ENCODE data around the gene YTHDF2.

Gene YTHDF2

GRCh38 chr1:28803662-28804061, 66.9 kb downstream of the YTHDF2 start:
- no peak for DNase-seq

- no peak for DNase-seq
Observed at GRCh38 chr1:28804071-28804470, 67.3 kb downstream of the YTHDF2 start.

- no peak for DNase-seq
Observed at GRCh38 chr1:28807046-28807445, 70.3 kb downstream of the YTHDF2 start.

- DNase-seq: no peak
Observed at GRCh38 chr1:28807986-28808385, 71.2 kb downstream of the YTHDF2 start.

GRCh38 chr1:28811369-28811765, 74.6 kb downstream of the YTHDF2 start:
- DNase-seq: no peak

- DNase-seq: no peak
Observed at GRCh38 chr1:28811766-28812668, 75.3 kb downstream of the YTHDF2 start, which contains the start of gene OPRD1. OPRD1 (plus strand) TSS chr1:28812170; CDS start chr1:28812384, 214 bp downstream.

- no peak for DNase-seq
Observed at GRCh38 chr1:28812669-28813468, 76.1 kb downstream of the YTHDF2 start.

- DNase-seq: no peak
Observed at GRCh38 chr1:28813931-28814465, 77.3 kb downstream of the YTHDF2 start.

GRCh38 chr1:28815533-28816185, 78.9 kb downstream of the YTHDF2 start:
- no peak for DNase-seq

- DNase-seq: no peak
Observed at GRCh38 chr1:28817133-28817532, 80.4 kb downstream of the YTHDF2 start.

GRCh38 chr1:28819020-28819419, 82.3 kb downstream of the YTHDF2 start:
- no peak for DNase-seq
